Measurements from ENCODE around the gene GNA15.

GNA15 gene

GRCh38 chr19:3149526-3150505 lies 14.0 kb downstream of the GNA15 start:
- peaks cover 5% of the 10 kb centered on the region for H3K9me3 ChIP-seq (ENCODE audit: insufficient read depth, low read length, severe bottlenecking)
- TF ChIP-seq EZH2 (IDR thresholded peaks at IDR 0.05; ENCODE audit: borderline replicate concordance, low read depth, low read length, severe bottlenecking) (no peak), CTCF (IDR thresholded peaks at IDR 0.05; ENCODE audit: borderline replicate concordance, extremely low read depth, low read length, poor library complexity, severe bottlenecking) (no peak)
- DNase-seq = no peak
- H3K27me3 ChIP-seq (ENCODE audit: insufficient read depth, low read length, poor library complexity) = no peaks in the 10 kb centered on the region
- no peak overlapping the region for H2AFZ ChIP-seq (ENCODE audit: low read depth, low read length)
- peak overlapping the region in 1 of 2 experiments; percentile 28; a peak in 1 of 4 replicates for H3K4me3 ChIP-seq (ENCODE audit: low read depth in 1 of 2, low read length in 2 of 2)
- peaks cover 95% of the 10 kb centered on the region for H3K36me3 ChIP-seq (ENCODE audit: insufficient read depth, low read length)
- peaks cover 99% of the 10 kb centered on the region for H3K79me2 ChIP-seq (ENCODE audit: insufficient read depth, low read length)
- no peak for ATAC-seq (ENCODE audit: insufficient read depth, low read depth)
- H3K4me1 ChIP-seq (ENCODE audit: insufficient read depth, low read length) = peaks cover 94% of the 10 kb centered on the region
- no peak overlapping the region for H3K9ac ChIP-seq (ENCODE audit: low read depth, low read length)
- peak overlapping the region; percentile 93 for H3K27ac ChIP-seq (ENCODE audit: low read length)
- H3K4me2 ChIP-seq (ENCODE audit: insufficient read depth, low read length) = peak overlapping the region; percentile 25
- H4K20me1 ChIP-seq (ENCODE audit: insufficient read depth, low read length) = peaks cover 63% of the 10 kb centered on the region

GRCh38 chr19:3150739-3151329 lies 15.0 kb downstream of the GNA15 start:
- no peak for TF ChIP-seq CTCF (IDR thresholded peaks at IDR 0.05; ENCODE audit: borderline replicate concordance, extremely low read depth, low read length, poor library complexity, severe bottlenecking)
- TF ChIP-seq EZH2 (IDR thresholded peaks at IDR 0.05; ENCODE audit: borderline replicate concordance, low read depth, low read length, severe bottlenecking) = no peak
- DNase-seq (no peak), ATAC-seq (ENCODE audit: insufficient read depth, low read depth) (no peak)
- no peaks in the 10 kb centered on the region for H3K27me3 ChIP-seq (ENCODE audit: insufficient read depth, low read length, poor library complexity)
- peaks cover 98% of the 10 kb centered on the region for H3K36me3 ChIP-seq (ENCODE audit: insufficient read depth, low read length)
- peak overlapping the region in 1 of 2 experiments; percentile 20; a peak in 1 of 4 replicates for H3K4me3 ChIP-seq (ENCODE audit: low read depth in 1 of 2, low read length in 2 of 2)
- no peak overlapping the region for H2AFZ ChIP-seq (ENCODE audit: low read depth, low read length)
- H3K4me1 ChIP-seq (ENCODE audit: insufficient read depth, low read length) = peaks cover 95% of the 10 kb centered on the region
- H3K9ac ChIP-seq (ENCODE audit: low read depth, low read length) = no peak overlapping the region
- peaks cover 59% of the 10 kb centered on the region for H4K20me1 ChIP-seq (ENCODE audit: insufficient read depth, low read length)
- H3K9me3 ChIP-seq (ENCODE audit: insufficient read depth, low read length, severe bottlenecking) = peaks cover 5% of the 10 kb centered on the region
- peak overlapping the region; percentile 25 for H3K4me2 ChIP-seq (ENCODE audit: insufficient read depth, low read length)
- H3K79me2 ChIP-seq (ENCODE audit: insufficient read depth, low read length) = peaks cover 98% of the 10 kb centered on the region
- peak overlapping the region; percentile 93 for H3K27ac ChIP-seq (ENCODE audit: low read length)

GRCh38 chr19:3151563-3152418 lies 16.0 kb downstream of the GNA15 start:
- Histone ChIP-seq H3K4me2 (ENCODE audit: insufficient read depth, low read length) (peak overlapping the region; percentile 25), H4K20me1 (ENCODE audit: insufficient read depth, low read length) (peaks cover 52% of the 10 kb centered on the region), H3K9ac (ENCODE audit: low read depth, low read length) (no peak overlapping the region), H3K79me2 (ENCODE audit: insufficient read depth, low read length) (peaks cover 98% of the 10 kb centered on the region), H3K4me1 (ENCODE audit: insufficient read depth, low read length) (peaks cover 90% of the 10 kb centered on the region), H2AFZ (ENCODE audit: low read depth, low read length) (no peak overlapping the region), H3K27ac (ENCODE audit: low read length) (peak overlapping the region; percentile 93), H3K4me3 (ENCODE audit: low read depth in 1 of 2, low read length in 2 of 2) (no peak overlapping the region), H3K9me3 (ENCODE audit: insufficient read depth, low read length, severe bottlenecking) (peaks cover 5% of the 10 kb centered on the region), H3K27me3 (ENCODE audit: insufficient read depth, low read length, poor library complexity) (no peaks in the 10 kb centered on the region), H3K36me3 (ENCODE audit: insufficient read depth, low read length) (peaks cover 98% of the 10 kb centered on the region)
- TF ChIP-seq CTCF (IDR thresholded peaks at IDR 0.05; ENCODE audit: borderline replicate concordance, extremely low read depth, low read length, poor library complexity, severe bottlenecking) (no peak), EZH2 (IDR thresholded peaks at IDR 0.05; ENCODE audit: borderline replicate concordance, low read depth, low read length, severe bottlenecking) (no peak)
- ATAC-seq (ENCODE audit: insufficient read depth, low read depth) = no peak
- DNase-seq = no peak
